IPS-NIHi7 (cell line): ENCODE measurements around the gene RUNX3.

Experiments
- DNase-seq: peaks from one replicate; pipeline ENCODE4 v3.0.0; 2012; ENCODE audit warnings: mixed read lengths; ENCODE audit errors: extremely low spot score

RUNX3 gene

GRCh38 chr1:24929398-24930259, 447 bp downstream of the RUNX3 start:
- DNase-seq: peak; percentile 57

DNA sequence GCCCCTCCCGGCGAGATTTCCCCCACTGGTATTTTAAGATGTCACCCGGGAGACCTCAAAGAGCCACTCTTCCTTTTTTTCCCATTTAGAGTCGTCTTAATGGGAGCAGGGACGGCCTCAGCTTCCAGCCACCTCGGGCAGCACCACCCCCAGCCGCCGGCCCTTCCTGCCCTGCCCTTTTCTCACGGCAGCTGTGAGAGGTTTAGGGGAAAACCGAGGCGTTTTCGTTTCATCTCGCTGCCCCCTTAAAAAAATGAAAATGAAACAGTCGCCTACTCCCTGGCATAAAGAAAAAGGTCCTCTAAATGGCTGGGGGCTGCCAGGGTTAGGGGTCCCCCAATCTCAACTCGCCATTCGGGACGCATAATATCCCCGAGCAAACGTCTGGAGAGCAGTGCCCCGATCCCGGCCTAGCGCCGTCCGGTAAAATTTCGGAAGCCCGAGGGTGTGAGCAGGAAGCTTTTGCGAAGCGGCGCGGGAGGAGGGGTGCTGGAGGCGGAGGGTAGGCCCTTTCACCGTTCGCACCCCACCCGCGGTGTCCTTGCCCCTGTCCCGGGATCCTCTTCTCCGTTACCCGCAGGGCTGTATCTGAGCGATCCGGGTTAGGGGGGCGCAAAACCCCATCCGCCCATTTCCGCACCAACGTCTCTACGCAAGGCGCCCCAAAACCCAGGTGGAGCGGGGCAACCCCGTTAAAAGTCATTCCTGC, 1.2 kb downstream of the RUNX3 start:
- DNase-seq: no peak

GRCh38 chr1:24927988-24928688, 1.9 kb downstream of the RUNX3 start:
- DNase-seq: no peak

- no peak for DNase-seq
Measured at GRCh38 chr1:24927473-24927872, 2.6 kb downstream of the RUNX3 start.

DNA sequence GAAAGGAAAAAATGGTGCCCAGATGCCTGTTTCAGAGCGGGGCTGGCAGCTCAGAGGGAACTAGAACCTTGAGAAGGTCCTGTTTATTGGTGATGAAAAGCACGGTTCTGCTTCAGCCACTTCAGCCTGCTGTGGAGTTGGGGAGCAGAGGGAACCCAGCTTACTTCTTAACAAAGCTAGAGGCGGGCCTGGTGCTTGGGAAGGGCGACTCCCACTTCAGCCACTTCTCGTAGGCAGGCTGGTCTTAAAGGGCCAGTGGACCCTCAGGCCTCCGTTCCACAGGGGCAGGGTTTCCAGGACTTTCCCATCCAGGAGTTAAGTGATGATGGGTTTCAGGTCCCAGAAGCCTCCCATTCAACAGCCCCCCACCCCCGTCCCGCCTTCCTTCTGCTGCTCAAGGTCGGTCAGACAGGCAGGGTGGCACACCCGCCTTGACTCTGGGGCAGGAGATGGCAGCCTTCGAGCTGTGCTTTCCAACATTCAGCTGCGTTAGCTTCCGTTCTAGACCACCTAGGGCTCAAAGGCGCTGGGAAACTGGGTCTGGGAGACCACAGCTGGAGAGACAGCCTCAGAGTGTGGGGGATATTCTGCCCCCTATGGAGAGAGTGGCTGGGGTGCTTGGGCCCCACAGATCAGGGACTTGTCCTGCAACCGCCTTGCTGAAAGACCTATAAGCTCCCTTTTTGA, 3.4 kb downstream of the RUNX3 start:
- DNase-seq: no peak

- no peak for DNase-seq
Measured at GRCh38 chr1:24925963-24926362, 4.1 kb downstream of the RUNX3 start.

DNA sequence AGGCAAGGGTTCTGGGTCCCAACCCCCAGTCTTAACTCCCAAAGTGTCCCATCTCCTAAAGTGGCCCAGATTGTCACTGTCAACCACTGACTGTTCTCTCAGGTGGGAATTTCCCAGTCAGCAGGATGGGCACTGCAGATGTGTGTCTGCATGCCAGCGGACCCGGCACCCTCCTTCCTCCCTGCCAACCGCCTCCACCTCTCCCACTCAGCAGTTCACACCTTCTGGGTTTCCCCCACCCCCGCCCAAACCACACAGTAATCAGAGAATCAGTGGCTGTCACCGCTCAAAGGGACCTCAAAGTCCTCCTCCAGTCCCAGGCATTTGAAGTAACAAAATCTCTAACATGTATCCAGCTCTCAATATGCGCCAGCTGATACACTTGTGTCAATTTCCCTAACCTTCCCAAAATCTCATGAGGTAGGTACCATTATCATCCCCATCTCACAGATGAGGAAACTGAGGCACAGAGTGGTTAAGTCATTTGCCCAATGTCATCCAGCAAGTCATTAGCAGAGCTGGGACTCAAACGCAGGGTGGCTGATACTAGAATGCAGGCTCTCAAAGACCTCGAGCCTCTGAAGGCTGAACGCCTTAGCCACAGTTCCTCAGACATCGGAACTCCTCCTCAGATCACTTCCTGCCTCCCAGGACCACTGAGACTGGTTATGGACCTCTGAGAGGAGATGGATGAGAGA, 4.8 kb downstream of the RUNX3 start:
- no peak for DNase-seq

DNA sequence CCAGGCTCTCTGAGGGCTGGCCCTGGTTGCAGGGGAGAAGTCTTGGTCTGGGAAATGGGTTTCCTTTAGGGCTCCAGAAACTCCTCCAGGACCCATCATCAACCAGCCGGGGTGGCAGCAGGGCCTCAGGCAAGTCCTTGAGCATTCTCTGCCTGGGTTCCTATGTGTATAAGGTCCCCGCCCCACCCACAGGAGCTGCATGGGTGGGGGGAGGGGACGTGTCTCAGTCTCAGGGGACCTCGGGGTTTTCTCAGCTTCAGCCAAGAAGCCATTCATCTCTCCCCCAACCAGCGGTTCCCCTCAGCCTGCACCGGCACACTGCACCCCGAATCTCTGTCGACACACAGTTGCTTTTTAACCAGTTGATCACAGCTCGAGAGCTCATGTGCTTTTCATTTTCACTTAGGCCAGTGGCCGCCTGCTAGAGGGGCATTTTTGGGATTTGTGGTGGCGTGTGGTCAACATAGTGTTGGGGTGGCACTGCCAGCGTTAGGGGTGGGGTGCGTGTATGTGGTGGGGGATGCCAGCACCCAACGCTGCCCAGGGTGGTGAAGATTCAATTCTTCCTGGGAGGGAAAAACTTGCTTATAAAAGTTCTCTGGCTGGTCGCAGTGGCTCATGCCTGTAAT, 6.5 kb downstream of the RUNX3 start:
- DNase-seq: no peak

GRCh38 chr1:24921938-24922662, 8.0 kb downstream of the RUNX3 start:
- no peak for DNase-seq

DNA sequence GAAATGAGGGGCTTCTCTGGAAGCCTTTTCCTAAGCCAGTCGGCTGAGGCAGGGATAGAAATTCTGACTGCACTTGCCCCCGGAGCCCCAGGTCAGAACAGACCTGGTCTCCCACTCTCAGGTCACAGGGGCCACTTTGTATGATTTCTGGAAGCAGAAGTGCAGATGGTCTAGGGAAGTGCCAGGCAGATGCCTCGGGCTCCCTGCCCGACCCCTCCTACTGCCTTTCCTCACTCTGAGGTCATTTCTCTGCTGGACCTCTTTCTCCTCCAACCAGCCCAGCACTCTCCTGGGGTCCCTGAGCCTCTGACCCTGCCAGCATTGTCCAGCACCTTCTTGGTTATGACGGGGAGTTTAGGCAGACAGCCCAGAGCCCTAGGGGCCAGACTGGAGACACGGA, 8.7 kb downstream of the RUNX3 start:
- no peak for DNase-seq

- DNase-seq: no peak
Measured at GRCh38 chr1:24920533-24920925, 9.5 kb downstream of the RUNX3 start.

GRCh38 chr1:24919791-24920532, 10.1 kb downstream of the RUNX3 start:
- DNase-seq: no peak

DNA sequence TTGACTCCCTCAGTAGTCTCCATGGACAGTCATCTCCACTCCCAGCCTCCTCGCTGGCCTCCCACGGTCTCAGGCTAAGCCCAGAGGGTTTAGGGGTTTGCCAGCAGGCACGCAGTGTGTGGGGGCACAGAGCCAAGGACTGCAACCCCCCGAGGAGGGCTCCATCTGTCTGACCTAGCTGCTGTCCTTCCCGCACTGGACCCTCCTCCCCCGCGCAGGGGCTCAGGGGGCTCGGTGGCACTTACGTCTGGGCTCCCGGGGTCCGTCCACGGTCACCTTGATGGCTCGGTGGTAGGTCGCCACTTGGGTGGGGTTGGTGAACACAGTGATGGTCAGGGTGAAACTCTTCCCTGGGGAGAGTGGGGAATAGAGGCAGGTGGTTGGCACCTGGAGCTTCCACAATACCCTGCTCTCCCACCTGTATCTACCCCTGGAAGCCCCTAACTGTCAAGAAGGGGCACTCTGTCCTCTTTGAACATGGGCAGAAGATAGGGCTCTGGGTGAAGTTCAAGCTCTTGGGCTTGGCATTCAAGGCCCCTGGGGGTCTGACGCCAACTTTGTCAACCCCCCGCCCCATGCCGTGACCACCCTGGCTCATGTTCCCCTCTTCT, 11.0 kb downstream of the RUNX3 start:
- DNase-seq: no peak

DNA sequence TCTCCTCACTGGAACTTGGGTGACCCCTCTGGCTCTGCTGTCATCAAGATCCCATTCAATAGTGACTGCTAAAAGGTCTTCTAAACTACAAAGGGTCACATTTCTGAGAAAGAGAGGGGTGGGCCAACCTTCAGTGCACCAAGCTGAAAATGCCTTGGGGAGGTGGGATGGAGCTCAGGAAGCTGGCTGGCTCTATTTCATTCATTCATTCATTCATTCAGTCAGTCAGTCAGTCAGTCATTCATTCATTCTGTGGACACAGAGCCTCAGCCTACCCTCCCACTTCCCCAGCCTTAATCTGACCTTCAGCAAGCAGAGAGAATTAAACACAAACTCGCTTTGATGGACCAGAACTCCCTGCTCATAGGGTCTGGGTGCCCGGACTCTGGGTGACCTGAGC, 11.7 kb downstream of the RUNX3 start:
- no peak for DNase-seq

GRCh38 chr1:24917327-24918074, 12.6 kb downstream of the RUNX3 start:
- no peak for DNase-seq

- no peak for DNase-seq
Measured at GRCh38 chr1:24915816-24916602, 14.1 kb downstream of the RUNX3 start.

DNA sequence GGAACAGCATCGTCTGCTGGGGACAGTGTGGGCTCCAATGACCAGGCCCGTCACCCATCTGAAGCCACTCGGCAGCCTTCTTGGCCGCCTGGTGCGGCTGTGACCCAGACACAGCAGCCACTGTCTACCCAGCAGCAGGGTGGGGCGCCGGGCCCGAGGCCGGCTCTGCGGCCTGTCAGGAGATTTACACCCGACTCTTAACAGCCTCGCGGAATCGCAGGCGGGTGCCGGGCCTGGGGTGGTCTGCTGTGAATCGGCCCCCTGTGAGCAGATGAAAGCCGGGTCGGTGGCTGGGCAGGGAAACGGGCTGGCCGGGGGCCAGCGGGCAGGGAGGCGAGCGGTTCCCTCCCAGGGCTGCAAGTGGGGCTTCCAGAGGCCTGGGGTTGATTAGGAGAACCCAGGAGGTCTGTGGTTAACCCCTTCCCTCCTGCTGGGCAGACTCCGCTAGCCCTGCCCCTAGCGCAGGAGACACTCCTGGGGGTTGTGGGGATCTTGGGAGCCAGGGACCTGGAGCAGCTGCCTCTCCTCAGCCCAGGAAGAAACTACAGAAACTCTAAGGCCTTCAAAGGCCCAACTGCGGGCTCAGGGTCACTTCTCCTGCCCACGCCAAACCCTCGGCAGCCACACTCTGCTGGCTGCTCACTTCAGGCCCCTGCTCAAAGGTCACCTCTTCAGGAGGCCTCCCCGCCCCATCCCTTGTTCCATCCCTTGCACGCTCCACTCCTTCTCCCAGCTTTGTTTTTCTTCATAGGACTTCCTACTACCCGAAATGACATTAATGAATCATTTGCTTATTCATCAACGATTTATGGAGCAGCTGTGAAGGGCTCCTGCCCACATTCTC, 15.6 kb downstream of the RUNX3 start:
- DNase-seq: no peak
